NCI-H2227 treated with DMSO at 0.1 percent for 48 hours (cell line): ENCODE data around the gene ZNF622.

ENCODE experiments used
- DNase-seq: peaks from one replicate; lab custom pipeline; 2025; lab: John Stamatoyannopoulos, UW

ZNF622 gene

DNA sequence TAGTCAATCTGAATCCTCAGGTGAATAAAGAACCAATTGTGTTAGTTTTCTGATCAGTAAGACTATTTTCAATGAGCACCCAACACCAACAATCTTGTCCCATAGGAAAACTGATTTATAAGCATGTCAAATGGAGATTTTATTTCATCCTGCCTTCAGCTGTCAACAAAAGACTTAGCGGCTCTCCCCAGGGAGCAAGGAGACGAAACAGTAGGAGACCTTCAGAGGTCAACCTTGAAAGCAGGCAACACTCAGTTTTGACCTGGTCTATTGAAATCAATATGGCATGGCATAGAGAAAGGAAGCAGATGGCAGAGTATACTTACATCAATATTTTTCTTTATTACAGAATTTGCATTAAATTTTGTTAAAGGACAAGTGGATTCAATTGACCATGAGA lies 34.1 kb downstream of the ZNF622 start:
- no peak for DNase-seq

GRCh38 chr5:16430349-16431089 lies 35.1 kb downstream of the ZNF622 start:
- DNase-seq = no peak

DNA sequence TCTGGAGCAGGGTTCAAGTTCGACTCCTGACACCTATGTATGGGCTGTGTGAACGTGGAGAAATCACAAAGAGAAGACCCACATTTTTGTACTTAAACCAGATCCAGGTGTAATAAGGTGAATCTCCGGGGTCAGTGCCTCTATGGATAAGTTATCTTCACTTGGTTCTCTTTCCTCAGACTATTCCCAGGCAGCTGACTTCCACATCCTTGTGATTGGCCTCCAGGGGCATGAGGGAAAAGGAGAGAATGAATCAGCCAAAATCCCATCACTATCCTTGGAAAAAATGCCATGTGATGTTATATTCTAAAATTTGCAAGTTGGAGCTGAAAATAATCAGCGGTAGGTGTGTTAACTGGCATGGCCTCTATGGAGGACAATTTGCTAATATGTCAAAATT lies 37.2 kb downstream of the ZNF622 start:
- no peak for DNase-seq

DNA sequence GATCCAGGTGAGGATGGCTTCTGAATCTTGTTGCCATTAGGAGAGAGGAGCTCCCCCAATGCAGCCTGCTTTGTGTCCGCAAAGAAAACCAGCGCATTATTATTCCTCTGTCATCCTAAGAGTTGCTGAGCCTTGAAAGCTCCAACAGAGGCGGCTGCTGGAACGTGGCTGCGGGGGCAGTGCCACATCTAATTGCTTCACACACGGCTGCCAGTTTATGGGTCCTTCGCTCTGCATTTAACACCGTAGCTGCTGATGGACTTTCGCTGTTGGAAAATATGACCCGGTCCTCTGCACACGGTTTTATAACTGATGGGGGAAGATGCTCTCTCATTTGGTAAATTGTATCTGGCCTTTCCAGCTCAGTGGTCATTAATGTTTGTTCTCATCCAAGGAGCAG lies 38.0 kb downstream of the ZNF622 start:
- no peak for DNase-seq

DNA sequence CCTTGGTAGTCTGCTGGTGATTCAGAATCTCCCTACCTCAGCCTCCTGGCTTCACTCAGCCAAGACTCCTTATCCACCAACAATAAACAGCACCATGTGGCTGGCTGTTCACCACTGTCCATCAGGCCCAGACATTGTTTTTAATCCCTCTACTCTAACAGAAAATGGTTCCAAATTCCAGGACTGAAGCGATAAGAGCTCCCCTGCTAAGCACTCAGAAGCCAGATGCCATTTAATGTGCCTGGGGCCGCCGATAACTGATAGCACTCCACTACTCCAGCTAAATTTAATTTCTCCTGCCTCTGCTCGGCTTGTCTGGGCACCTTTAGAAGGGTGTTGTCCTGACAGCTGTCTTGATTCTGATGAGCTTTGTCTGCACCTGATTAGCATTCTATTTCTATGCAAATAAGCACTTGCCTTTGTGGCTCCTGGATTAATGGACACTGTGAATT lies 47.1 kb downstream of the ZNF622 start:
- DNase-seq = no peak

- no peak for DNase-seq
These were observed 48.1 kb downstream of the ZNF622 start for GRCh38 chr5:16417398-16418074.

DNA sequence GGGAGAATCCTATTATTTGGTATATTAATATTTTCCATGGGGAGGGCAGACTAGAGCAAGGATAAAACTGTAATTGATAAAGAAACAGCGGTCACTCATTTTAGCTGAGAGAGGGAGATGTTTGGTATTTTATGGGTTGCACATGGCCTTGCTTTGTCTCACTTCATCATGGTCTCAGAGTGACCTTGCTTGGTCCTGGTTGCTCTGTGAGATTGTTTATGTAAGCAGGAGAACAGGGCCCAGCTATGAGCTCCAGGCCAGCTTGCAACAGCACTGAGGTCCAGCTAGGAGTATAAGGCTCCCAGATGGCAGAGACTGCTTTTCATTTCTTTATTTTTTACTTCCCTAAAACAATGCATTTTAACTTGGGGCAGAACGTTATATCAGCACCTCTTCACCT lies 50.7 kb downstream of the ZNF622 start:
- DNase-seq = no peak

DNA sequence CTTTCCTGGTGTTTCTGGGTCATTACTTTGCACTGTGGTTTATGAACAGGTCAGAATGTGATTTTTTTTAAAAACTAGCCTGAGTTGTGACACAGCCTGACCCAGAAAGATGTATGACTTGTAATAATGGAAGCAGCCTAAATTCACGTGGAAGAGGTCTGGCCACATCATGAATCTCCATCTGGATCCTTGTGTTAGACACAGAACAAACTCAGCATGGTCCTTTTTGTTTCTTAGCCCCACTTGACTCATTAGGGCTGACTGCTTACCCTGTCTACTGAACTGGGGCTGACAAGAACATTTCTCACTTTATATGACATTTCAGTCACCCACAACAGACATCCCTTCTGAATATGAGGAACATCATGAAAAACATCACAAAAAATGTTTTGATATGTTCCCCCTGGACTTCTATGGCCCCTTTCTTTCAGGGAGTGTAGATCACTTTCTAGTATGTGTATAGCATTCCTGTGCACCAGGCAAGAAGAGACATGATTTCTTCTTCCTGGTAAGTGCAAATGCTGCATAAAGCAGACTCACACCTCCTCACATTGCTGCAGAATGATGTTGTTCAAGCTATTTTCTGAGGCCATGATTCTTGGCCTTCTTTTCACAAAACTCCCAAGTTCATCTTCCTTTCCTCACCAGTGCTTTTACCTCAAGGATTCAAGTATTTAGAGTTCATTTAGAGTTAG lies 52.3 kb downstream of the ZNF622 start:
- DNase-seq = no peak

DNA sequence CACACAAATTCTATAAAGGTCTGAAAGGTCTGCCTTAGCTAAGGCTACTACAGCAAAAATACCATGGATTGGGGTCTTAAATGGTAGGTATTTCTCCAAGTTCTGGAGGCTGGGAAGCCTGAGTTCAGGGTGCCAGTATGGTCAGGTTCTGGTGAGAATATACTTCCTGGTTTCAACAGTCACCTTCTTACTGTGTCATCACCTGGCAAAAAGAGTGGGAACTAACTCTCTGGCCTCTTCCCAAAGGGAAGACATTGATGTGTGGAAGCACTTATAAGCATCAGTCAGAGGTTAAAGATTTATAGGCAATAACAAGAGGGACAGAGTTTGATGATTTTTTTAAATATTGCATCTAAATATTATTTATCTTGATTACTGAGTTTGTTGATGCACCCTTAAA lies 53.0 kb downstream of the ZNF622 start:
- no peak for DNase-seq

DNA sequence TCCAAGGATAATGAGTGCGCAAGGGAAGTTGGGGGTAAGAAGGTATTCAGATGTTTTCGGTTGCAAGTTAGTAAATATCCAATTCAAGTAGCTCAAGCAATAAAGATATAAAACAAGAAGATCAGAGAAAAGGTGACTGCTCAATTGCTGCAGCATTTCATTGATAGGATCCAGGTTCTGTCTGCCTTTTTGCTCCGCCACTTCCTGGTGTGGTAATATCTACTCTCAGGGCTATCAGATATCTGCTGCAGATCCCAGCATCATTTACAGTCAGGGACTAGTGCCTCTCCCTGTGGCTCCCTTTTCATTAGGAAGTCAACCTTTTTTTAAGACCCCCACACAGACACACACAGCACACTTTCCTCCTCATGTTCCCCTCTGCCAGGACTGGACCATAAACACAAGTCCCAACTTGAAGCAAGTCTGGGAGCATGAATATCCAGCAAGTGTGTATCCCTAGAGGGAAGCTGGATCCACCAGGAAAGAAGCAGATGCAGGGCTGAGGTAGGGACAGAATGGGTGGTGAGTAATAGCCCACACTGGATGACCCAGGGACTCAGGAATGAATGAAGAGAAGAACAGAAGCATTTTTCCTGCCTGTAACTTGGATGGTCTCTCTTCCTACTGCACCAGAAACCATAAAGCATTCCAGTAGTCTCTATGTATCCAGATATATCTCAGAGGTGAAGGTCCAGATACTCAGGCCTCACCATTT lies 53.7 kb downstream of the ZNF622 start:
- DNase-seq = no peak

- no peak for DNase-seq
These were observed 54.4 kb downstream of the ZNF622 start for GRCh38 chr5:16411235-16411634.

DNA sequence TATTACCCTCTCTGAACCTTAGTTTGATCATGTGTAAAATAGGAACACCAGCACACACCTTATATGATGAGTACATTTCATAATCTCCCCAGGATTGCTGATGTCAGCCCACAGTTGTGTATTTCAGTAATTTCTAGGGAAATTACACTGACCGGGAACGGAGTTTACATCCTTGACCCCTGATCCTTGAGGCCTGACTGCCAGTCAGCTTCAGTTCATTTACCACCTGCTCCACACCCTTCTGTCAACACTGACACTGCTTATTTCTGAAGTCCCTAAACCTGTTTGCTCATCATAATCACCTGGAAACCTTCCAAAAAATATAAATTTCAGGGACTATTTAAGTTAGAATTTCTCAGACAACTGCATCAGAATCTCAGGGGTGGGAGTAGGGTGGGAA lies 55.3 kb downstream of the ZNF622 start:
- DNase-seq = no peak

GRCh38 chr5:16406630-16407029 lies 59.0 kb downstream of the ZNF622 start:
- no peak for DNase-seq

DNA sequence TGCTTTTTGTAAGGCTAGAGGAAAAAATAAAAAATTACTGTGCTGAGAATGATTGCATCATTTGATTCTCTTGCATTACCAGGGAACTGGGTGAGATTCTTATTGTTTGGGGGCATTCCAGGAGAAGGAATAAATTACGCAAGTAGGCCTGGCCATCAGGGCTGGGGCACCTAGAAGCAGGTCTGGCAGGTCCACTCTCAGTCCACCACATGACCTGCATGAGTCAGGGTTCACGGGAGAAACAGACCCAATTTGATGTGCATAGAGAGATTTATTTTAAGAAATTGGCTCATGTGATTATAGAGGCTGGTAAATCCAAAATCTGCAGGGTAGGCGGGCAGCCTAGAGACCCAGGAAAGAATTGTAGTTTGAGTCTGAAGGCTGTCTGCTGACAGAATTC lies 59.6 kb downstream of the ZNF622 start:
- no peak for DNase-seq
